Stimulated activated CD4-positive, alpha-beta T cell treated with anti-CD3 and anti-CD28 coated beads, Interleukin-2, amount 100 ng/mL, for 48 hours (primary cell): Measurements from ENCODE around the gene MARK1.
"Not testable (repeated sequence)": the region's sequence is repeated elsewhere in the genome, so short reads cannot be mapped to it uniquely, and the experiment has no call there.

ENCODE experiments used
- DNase-seq, 2 donors: peaks; one replicate each; pipeline ENCODE4 v3.0.0-alpha.2; 2020

Gene MARK1

GRCh38 chr1:220631238-220631815 lies 103.4 kb downstream of the MARK1 start:
- DNase-seq = no peak

GRCh38 chr1:220637759-220638158 lies 109.8 kb downstream of the MARK1 start:
- DNase-seq = no peak

DNA sequence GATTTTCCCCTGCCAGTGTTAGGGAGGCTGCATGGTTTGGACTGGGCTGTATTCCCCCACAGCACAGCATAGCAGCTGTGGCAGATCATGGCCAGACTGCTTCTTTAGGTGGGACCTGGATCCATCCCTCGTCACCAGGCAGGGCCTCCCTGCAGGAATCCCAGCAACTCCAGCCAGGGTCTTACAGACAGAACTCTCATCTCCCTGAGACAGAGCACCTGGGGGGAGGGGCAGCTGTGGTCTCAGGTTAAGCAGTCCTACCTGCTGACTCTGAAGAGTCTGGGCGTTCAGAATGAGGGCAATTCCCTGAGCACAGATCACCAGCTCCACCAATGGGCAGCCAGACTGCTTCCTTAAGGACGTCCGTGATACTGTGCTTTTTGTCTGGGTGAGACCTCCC lies 114.3 kb downstream of the MARK1 start:
- DNase-seq = no peak

GRCh38 chr1:220652995-220653394 lies 125.1 kb downstream of the MARK1 start:
- DNase-seq = no peak

GRCh38 chr1:220655509-220655908 lies 127.6 kb downstream of the MARK1 start:
- DNase-seq = no peak

GRCh38 chr1:220655961-220656740 lies 128.2 kb downstream of the MARK1 start:
- no peak for DNase-seq

GRCh38 chr1:220666349-220666748 lies 138.4 kb downstream of the MARK1 start:
- DNase-seq = no peak

GRCh38 chr1:220669005-220669404 lies 141.1 kb downstream of the MARK1 start:
- no peak for DNase-seq

DNA sequence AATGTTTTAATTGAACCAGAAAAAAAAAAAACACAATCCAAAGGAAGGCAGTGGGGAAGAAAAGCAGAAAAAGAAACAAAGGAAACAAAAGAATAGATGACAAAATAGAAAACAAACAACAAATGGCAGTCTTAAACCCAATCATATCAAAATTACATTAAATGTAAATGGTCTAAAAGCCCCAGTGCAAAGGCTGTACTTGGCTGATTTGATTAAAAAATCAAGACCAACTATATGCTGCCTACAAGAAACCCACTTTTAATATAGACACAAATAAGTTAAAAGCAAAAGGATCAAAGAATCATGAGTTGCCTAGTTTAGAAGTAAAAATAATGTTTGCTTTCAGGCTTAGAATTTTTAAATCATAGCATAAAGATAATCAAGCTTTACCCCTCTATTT lies 142.4 kb downstream of the MARK1 start:
- DNase-seq = no peak

- DNase-seq = no peak
Observed at GRCh38 chr1:220673921-220674320, 146.0 kb downstream of the MARK1 start.

DNA sequence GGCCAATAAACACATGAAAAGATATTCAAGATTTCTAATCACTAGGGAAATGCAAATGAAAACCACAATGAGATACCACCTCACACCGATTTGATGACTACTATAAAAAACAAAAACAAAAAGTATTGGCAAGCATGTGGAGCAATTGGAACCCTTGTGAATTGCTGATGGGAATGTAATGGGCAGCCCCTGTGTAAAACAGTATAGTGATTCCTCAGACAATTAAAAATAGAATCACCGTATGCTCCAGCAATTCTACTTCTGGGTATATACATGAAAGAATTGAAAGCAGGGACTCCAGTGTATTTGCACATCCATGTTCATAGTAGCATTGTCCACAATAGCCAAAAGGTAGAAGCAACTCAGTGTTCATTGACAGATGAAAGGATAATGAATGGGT lies 149.3 kb downstream of the MARK1 start:
- DNase-seq = no peak

DNA sequence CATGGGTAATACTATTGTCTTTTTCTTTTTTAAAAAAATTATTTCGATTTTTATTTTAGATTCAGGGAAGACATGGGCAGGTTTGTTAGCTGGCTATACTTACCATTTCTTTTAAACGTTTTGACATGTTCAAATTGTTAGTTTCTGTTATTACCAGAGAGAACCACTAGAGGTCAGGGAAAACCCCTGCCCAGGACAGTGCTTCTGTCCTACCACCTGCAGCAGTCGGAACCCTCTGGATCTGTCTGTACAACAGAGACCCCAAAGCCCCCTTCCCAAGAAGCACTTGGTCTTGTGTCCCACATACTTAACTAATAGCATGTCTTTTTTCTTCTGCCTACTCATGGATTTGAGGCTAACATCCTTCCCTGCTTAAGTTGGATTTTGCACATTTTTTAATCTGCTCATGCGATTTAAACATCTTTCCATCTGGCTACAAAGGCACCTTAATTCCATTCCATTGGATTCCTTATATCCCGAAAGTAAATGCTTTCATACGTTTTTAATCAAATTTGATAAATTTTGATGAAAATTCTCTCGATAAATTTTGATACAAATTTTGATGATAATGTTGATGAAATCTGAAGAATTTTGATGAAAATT lies 152.2 kb downstream of the MARK1 start:
- no peak for DNase-seq

DNA sequence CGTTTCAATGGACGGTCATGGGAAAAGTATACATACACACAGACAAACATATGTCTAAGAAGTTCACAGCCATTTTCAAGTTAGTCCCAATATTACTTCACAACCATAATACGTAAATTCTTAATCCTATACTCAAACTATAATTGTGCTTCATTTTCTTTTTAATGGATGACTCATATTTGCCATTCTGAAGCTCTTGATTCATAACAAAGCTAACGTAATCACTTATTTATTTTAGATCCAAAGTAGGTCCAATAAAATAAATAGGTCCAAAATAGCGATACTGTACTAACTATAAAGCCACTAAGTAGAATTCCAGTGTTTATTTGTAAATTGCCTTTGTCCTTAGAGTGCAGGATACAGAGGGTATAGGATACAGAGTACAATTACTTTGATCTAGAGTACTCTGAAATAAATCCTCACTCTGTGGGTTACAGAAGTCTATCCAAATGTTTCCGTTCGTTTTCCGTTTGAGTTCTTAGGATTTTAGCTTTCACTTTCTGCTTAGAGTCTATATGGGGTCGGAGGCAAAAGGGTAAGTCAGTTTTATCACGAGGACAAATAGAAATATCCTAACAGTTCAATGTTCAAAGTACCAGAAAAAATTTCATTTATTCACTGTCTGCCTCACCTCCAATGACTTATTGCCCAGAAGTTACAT lies 153.4 kb downstream of the MARK1 start:
- no peak for DNase-seq

DNA sequence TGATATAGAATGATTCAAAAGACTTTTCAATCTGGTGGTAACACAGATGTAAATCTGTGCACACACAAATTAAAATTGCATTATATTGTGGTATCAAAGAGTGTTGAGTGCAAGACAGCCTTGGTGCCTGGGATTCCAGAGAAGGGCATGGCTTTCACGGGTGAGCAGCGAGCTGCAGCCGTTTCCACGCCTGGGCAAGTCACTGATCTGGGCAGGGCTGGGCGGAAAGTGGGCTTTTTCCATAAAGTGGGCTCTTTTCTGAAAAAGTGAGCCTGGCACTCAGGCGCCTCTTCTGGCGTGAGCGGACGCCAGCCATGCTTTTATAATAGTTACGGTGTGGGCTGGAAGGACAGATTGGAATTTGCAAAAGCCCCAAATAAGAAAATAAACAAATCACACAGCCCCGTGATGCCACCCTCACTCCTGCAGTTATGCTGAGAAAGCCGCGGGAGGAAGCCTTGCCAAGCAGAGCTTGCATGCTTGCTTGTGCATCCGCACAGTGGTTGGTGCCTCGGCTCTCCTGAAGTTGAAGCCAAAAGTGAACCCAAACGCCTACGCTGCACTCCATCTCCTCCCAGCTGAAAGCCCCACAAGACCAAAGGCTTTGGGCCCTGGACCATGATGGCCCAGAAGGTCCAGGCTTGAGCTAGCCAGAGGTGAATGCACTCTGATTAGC lies 155.1 kb downstream of the MARK1 start:
- no peak for DNase-seq

DNA sequence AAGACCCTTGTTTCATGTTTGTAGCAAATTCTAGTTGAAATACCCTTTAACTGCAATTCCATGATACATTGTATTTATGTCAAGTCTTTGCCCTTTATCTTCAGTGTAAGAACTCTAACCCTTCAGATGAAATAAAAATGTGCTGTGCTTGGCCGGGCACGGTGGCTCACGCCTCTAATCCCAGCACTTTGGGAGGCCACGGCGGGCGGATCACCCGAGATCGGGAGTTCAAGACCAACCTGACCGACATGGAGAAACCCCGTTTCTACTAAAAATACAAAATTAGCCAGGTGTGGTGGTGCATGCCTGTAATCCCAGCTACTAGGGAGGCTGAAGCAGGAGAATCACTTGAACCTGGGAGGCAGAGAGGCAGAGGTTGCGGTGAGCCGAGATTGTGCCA lies 155.8 kb downstream of the MARK1 start:
- DNase-seq = not testable (repeated sequence)

DNA sequence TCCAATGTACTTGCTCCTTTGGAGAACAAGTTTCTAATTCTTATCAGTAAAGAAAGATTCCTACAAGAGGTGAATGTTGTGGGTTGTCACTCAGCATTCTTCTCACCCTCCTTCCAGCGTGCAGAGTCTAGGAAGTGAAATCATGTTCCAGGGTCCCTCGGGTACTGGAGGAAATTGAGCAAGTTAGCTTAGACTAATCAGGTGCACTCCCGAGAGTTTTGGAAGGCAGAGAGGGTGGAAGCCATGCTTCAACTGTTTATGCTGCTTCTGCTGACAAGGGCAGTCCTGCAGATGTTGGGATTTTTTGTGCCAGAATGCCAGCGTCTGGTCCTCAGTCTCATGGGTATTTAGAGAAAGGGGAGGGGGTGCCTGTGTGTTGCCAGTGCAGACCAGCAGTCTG lies 157.0 kb downstream of the MARK1 start:
- DNase-seq = no peak

- DNase-seq = no peak
Observed at GRCh38 chr1:220685879-220686278, 157.9 kb downstream of the MARK1 start.

- DNase-seq = no peak
Observed at GRCh38 chr1:220687809-220688208, 159.9 kb downstream of the MARK1 start.

DNA sequence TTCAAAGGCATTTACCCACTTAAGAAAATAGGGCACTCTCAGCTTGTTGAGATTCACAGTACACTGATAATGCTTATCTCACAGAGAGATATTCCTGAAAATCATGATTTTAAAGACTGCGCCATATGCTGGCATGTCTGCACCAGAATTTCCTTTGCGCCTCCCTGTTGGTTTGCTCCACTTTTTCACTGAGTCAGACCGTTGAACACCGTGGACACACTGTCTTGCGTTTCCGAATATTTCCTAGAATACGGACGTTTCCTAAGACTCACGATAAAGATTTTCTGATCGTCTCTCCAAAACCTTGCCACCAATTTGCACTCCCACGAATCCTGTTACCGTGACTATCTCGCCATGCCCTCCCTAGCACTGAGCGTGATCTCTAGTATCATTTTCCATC lies 161.7 kb downstream of the MARK1 start:
- DNase-seq = no peak

- peak; percentile 66 to 78 for DNase-seq
Observed at GRCh38 chr1:220690140-220691052, 162.5 kb downstream of the MARK1 start, which contains the start of gene C1orf115. C1orf115 (plus strand) TSS chr1:220690363; CDS start chr1:220690403, 40 bp downstream.

- no peak for DNase-seq
Observed at GRCh38 chr1:220691053-220691684, 163.2 kb downstream of the MARK1 start.
